ENCODE data around the gene MINDY3.
"Not testable (repeated sequence)": the region's sequence is repeated elsewhere in the genome, so short reads cannot be mapped to it uniquely, and the experiment has no call there.

Gene MINDY3

GRCh38 chr10:15762239-15762638 is 98.1 kb downstream of the MINDY3 start:
- H3K27ac ChIP-seq (ENCODE audit: insufficient read depth in 1 of 2, low read depth in 1 of 2, low read length in 2 of 2, poor library complexity in 1 of 2, severe bottlenecking in 2 of 2); CTCF ChIA-PET: not testable (repeated sequence)
- WGBS (ENCODE audit: insufficient coverage), result 88% methylated on average over 1 of the region's 6 CpGs

GRCh38 chr10:15761224-15761623 is 99.1 kb downstream of the MINDY3 start:
- POLR2A ChIA-PET; CTCF ChIA-PET; H3K27me3 ChIP-seq (replicated peaks in 2 of 5; ENCODE audit: control insufficient read depth in 4 of 5, insufficient read depth in 5 of 5, low read length in 4 of 5); H3K4me3 ChIP-seq (ENCODE audit: control insufficient read depth in 1 of 7, extremely low read depth in 1 of 7, insufficient read depth in 4 of 7, low read depth in 2 of 7, low read length in 6 of 7); H3K27ac ChIP-seq (ENCODE audit: insufficient read depth in 1 of 2, low read depth in 1 of 2, low read length in 2 of 2, poor library complexity in 1 of 2, severe bottlenecking in 2 of 2); H3K36me3 ChIP-seq (ENCODE audit: control insufficient read depth in 4 of 4, insufficient read depth in 4 of 4, low read length in 3 of 4); H3K4me1 ChIP-seq (ENCODE audit: control extremely low read depth in 1 of 4, control insufficient read depth in 4 of 4, insufficient read depth in 4 of 4, low read length in 3 of 4); DNase-seq; H3K9me3 ChIP-seq (ENCODE audit: control extremely low read depth in 1 of 5, control insufficient read depth in 4 of 5, insufficient read depth in 2 of 5, low read depth in 1 of 5, low read length in 4 of 5): not testable (repeated sequence)
- WGBS (ENCODE audit: insufficient coverage), result no CpG with 5 or more reads among the region's 4 CpGs

More at GRCh38 chr10:15762239-15762638, 98.1 kb downstream of the MINDY3 start:
- H3K9me3 ChIP-seq (ENCODE audit: control extremely low read depth in 1 of 5, control insufficient read depth in 4 of 5, insufficient read depth in 2 of 5, low read depth in 1 of 5, low read length in 4 of 5); H3K4me1 ChIP-seq (ENCODE audit: control extremely low read depth in 1 of 4, control insufficient read depth in 4 of 4, insufficient read depth in 4 of 4, low read length in 3 of 4); H3K36me3 ChIP-seq (ENCODE audit: control insufficient read depth in 4 of 4, insufficient read depth in 4 of 4, low read length in 3 of 4); POLR2A ChIA-PET; DNase-seq; H3K27me3 ChIP-seq (replicated peaks in 2 of 5; ENCODE audit: control insufficient read depth in 4 of 5, insufficient read depth in 5 of 5, low read length in 4 of 5); H3K4me3 ChIP-seq (ENCODE audit: control insufficient read depth in 1 of 7, extremely low read depth in 1 of 7, insufficient read depth in 4 of 7, low read depth in 2 of 7, low read length in 6 of 7): not testable (repeated sequence)

GRCh38 chr10:15760681-15761080 is 99.6 kb downstream of the MINDY3 start:
- H3K27me3 ChIP-seq (replicated peaks in 2 of 5; ENCODE audit: control insufficient read depth in 4 of 5, insufficient read depth in 5 of 5, low read length in 4 of 5), result peaks cover 0 to 6% (median 4%) of the 10 kb centered on the region in 5 experiments
- no peak overlapping the region for H3K27ac ChIP-seq (ENCODE audit: insufficient read depth in 1 of 2, low read depth in 1 of 2, low read length in 2 of 2, poor library complexity in 1 of 2, severe bottlenecking in 2 of 2)
- no peaks in the 10 kb centered on the region for H3K4me1 ChIP-seq (ENCODE audit: control extremely low read depth in 1 of 4, control insufficient read depth in 4 of 4, insufficient read depth in 4 of 4, low read length in 3 of 4)
- H3K36me3 ChIP-seq (ENCODE audit: control insufficient read depth in 4 of 4, insufficient read depth in 4 of 4, low read length in 3 of 4), result no peaks in the 10 kb centered on the region
- H3K4me3 ChIP-seq (ENCODE audit: control insufficient read depth in 1 of 7, extremely low read depth in 1 of 7, insufficient read depth in 4 of 7, low read depth in 2 of 7, low read length in 6 of 7), result no peak overlapping the region
- no peaks in the 10 kb centered on the region for H3K9me3 ChIP-seq (ENCODE audit: control extremely low read depth in 1 of 5, control insufficient read depth in 4 of 5, insufficient read depth in 2 of 5, low read depth in 1 of 5, low read length in 4 of 5)
- ChIA-PET CTCF (no interaction called here), POLR2A (no interaction called here)
- no peak for DNase-seq
- 93% methylated on average over 2 of the region's 2 CpGs for whole genome bisulfite sequencing (ENCODE audit: insufficient coverage)

GRCh38 chr10:15759265-15759664 is 101.0 kb downstream of the MINDY3 start:
- Histone ChIP-seq H3K27me3 (replicated peaks in 2 of 5; ENCODE audit: control insufficient read depth in 4 of 5, insufficient read depth in 5 of 5, low read length in 4 of 5) (peaks cover 2 to 10% (median 4%) of the 10 kb centered on the region in 5 experiments), H3K36me3 (ENCODE audit: control insufficient read depth in 4 of 4, insufficient read depth in 4 of 4, low read length in 3 of 4) (no peaks in the 10 kb centered on the region), H3K27ac (ENCODE audit: insufficient read depth in 1 of 2, low read depth in 1 of 2, low read length in 2 of 2, poor library complexity in 1 of 2, severe bottlenecking in 2 of 2) (no peak overlapping the region), H3K9me3 (ENCODE audit: control extremely low read depth in 1 of 5, control insufficient read depth in 4 of 5, insufficient read depth in 2 of 5, low read depth in 1 of 5, low read length in 4 of 5) (no peaks in the 10 kb centered on the region), H3K4me1 (ENCODE audit: control extremely low read depth in 1 of 4, control insufficient read depth in 4 of 4, insufficient read depth in 4 of 4, low read length in 3 of 4) (no peaks in the 10 kb centered on the region), H3K4me3 (ENCODE audit: control insufficient read depth in 1 of 7, extremely low read depth in 1 of 7, insufficient read depth in 4 of 7, low read depth in 2 of 7, low read length in 6 of 7) (no peak overlapping the region)
- CTCF ChIA-PET, result no interaction called here
- POLR2A ChIA-PET, result no interaction called here
- DNase-seq, result no peak

- Histone ChIP-seq H3K27me3 (replicated peaks in 2 of 5; ENCODE audit: control insufficient read depth in 4 of 5, insufficient read depth in 5 of 5, low read length in 4 of 5) (peaks cover 2 to 10% (median 4%) of the 10 kb centered on the region in 5 experiments), H3K36me3 (ENCODE audit: control insufficient read depth in 4 of 4, insufficient read depth in 4 of 4, low read length in 3 of 4) (no peaks in the 10 kb centered on the region), H3K27ac (ENCODE audit: insufficient read depth in 1 of 2, low read depth in 1 of 2, low read length in 2 of 2, poor library complexity in 1 of 2, severe bottlenecking in 2 of 2) (no peak overlapping the region), H3K9me3 (ENCODE audit: control extremely low read depth in 1 of 5, control insufficient read depth in 4 of 5, insufficient read depth in 2 of 5, low read depth in 1 of 5, low read length in 4 of 5) (no peaks in the 10 kb centered on the region), H3K4me1 (ENCODE audit: control extremely low read depth in 1 of 4, control insufficient read depth in 4 of 4, insufficient read depth in 4 of 4, low read length in 3 of 4) (no peaks in the 10 kb centered on the region), H3K4me3 (ENCODE audit: control insufficient read depth in 1 of 7, extremely low read depth in 1 of 7, insufficient read depth in 4 of 7, low read depth in 2 of 7, low read length in 6 of 7) (no peak overlapping the region)
- POLR2A ChIA-PET, result no interaction called here
- no peak for DNase-seq
- WGBS (ENCODE audit: insufficient coverage), result 96% methylated on average over 5 of the region's 5 CpGs
- CTCF ChIA-PET, result interaction anchor here (1.0 kb wide), 1 partner anchor 9 kb away, joined by 4 read pairs; no protein-coding TSS in a partner anchor
Observed at GRCh38 chr10:15758618-15759017, 101.7 kb downstream of the MINDY3 start.

GRCh38 chr10:15754937-15755336 is 105.4 kb downstream of the MINDY3 start:
- Histone ChIP-seq H3K9me3 (ENCODE audit: control extremely low read depth in 1 of 5, control insufficient read depth in 4 of 5, insufficient read depth in 2 of 5, low read depth in 1 of 5, low read length in 4 of 5) (no peaks in the 10 kb centered on the region), H3K27ac (ENCODE audit: insufficient read depth in 1 of 2, low read depth in 1 of 2, low read length in 2 of 2, poor library complexity in 1 of 2, severe bottlenecking in 2 of 2) (no peak overlapping the region), H3K4me1 (ENCODE audit: control extremely low read depth in 1 of 4, control insufficient read depth in 4 of 4, insufficient read depth in 4 of 4, low read length in 3 of 4) (no peaks in the 10 kb centered on the region), H3K36me3 (ENCODE audit: control insufficient read depth in 4 of 4, insufficient read depth in 4 of 4, low read length in 3 of 4) (no peaks in the 10 kb centered on the region), H3K27me3 (replicated peaks in 2 of 5; ENCODE audit: control insufficient read depth in 4 of 5, insufficient read depth in 5 of 5, low read length in 4 of 5) (peaks cover 2 to 10% (median 4%) of the 10 kb centered on the region in 5 experiments), H3K4me3 (ENCODE audit: control insufficient read depth in 1 of 7, extremely low read depth in 1 of 7, insufficient read depth in 4 of 7, low read depth in 2 of 7, low read length in 6 of 7) (no peak overlapping the region)
- WGBS (ENCODE audit: insufficient coverage), result 52% methylated on average over 2 of the region's 2 CpGs
- CTCF ChIA-PET, result no interaction called here
- DNase-seq, result no peak
- POLR2A ChIA-PET, result no interaction called here

- ChIA-PET CTCF (no interaction called here), POLR2A (no interaction called here)
- no peak overlapping the region for H3K4me3 ChIP-seq (ENCODE audit: control insufficient read depth in 1 of 7, extremely low read depth in 1 of 7, insufficient read depth in 4 of 7, low read depth in 2 of 7, low read length in 6 of 7)
- 100% methylated on average over 1 of the region's 5 CpGs for WGBS (ENCODE audit: insufficient coverage)
- peaks cover 0 to 7% (median 2%) of the 10 kb centered on the region in 5 experiments for H3K27me3 ChIP-seq (replicated peaks in 2 of 5; ENCODE audit: control insufficient read depth in 4 of 5, insufficient read depth in 5 of 5, low read length in 4 of 5)
- H3K36me3 ChIP-seq (ENCODE audit: control insufficient read depth in 4 of 4, insufficient read depth in 4 of 4, low read length in 3 of 4), result no peaks in the 10 kb centered on the region
- H3K27ac ChIP-seq (ENCODE audit: insufficient read depth in 1 of 2, low read depth in 1 of 2, low read length in 2 of 2, poor library complexity in 1 of 2, severe bottlenecking in 2 of 2), result no peak overlapping the region
- no peak for DNase-seq
- no peaks in the 10 kb centered on the region for H3K9me3 ChIP-seq (ENCODE audit: control extremely low read depth in 1 of 5, control insufficient read depth in 4 of 5, insufficient read depth in 2 of 5, low read depth in 1 of 5, low read length in 4 of 5)
- H3K4me1 ChIP-seq (ENCODE audit: control extremely low read depth in 1 of 4, control insufficient read depth in 4 of 4, insufficient read depth in 4 of 4, low read length in 3 of 4), result no peaks in the 10 kb centered on the region
Observed at GRCh38 chr10:15751046-15751445, 109.3 kb downstream of the MINDY3 start.

All from common myeloid progenitor, CD34-positive (primary cell).